HepG2 (cell line): ENCODE data around the gene HEXD. TPM values are rescaled to one million over a fixed set of nuclear protein-coding genes. Genes with fewer than 3 reads are reported as not detected.
A peak's percentile ranks its signal among the peaks of the same experiment; 100 is the strongest.

Experiments used
- ARHGAP35 ChIP-seq: sonication (generic); formaldehyde crosslinking; IDR thresholded peaks from 2 replicates; pipeline ENCODE4 v1.9.0; 2022; ENCODE audit warnings: mild to moderate bottlenecking, inconsistent platforms, moderate library complexity, missing genetic modification reagents, borderline replicate concordance
- BRF2 ChIP-seq: sonication (generic); formaldehyde crosslinking; IDR thresholded peaks from 2 replicates; pipeline ENCODE4 v1.8.1; 2022; ENCODE audit warnings: mild to moderate bottlenecking, missing genetic modification reagents
- FOXP4 ChIP-seq: sonication (generic); formaldehyde crosslinking; IDR thresholded peaks from 2 replicates; pipeline ENCODE4 v1.4.0; 2020; ENCODE audit warnings: missing genetic modification reagents
- GATAD2A ChIP-seq: IDR thresholded peaks from 2 replicates; pipeline ENCODE4 v1.6.1; 2016
- GZF1 ChIP-seq: sonication (generic); formaldehyde crosslinking; IDR thresholded peaks from 2 replicates; pipeline ENCODE4 v1.5.1; 2020; ENCODE audit warnings: mild to moderate bottlenecking, missing genetic modification reagents
- KDM5A ChIP-seq: fragments of 200-600 bp; sonication (generic); IDR thresholded peaks from 2 replicates; pipeline ENCODE4 v1.7.0; 2018; ENCODE audit warnings: antibody characterized with exemption, mild to moderate bottlenecking, low read length, borderline replicate concordance
- KLF16 ChIP-seq, 2 experiments: sonication (generic) in 1 of 2; formaldehyde crosslinking in 1 of 2; IDR thresholded peaks; 2 replicates each; pipeline versions ENCODE4 v1.6.1 to v1.8.0; 2016 to 2023; ENCODE audit warnings: missing genetic modification reagents in 2 of 2, missing compliant biosample characterization in 1 of 2
- NRL ChIP-seq: sonication (generic); formaldehyde crosslinking; IDR thresholded peaks from 2 replicates; pipeline ENCODE4 v1.5.0; 2020; ENCODE audit warnings: missing genetic modification reagents, mild to moderate bottlenecking, moderate library complexity, borderline replicate concordance
- ONECUT2 ChIP-seq: sonication (generic); formaldehyde crosslinking; IDR thresholded peaks from 2 replicates; pipeline ENCODE4 v1.4.0; 2020; ENCODE audit warnings: missing genetic modification reagents
- PCBP1 ChIP-seq: fragments of 200-400 bp; formaldehyde crosslinking; IDR thresholded peaks from 2 replicates; pipeline ENCODE4 v1.6.1; 2017; ENCODE audit warnings: mild to moderate bottlenecking, low read depth, low read length, borderline replicate concordance
- PLSCR1 ChIP-seq: sonication (generic); formaldehyde crosslinking; IDR thresholded peaks from 2 replicates; pipeline ENCODE4 v1.5.0; 2020; ENCODE audit warnings: missing genetic modification reagents, mild to moderate bottlenecking, borderline replicate concordance
- PPARG ChIP-seq: conservative IDR thresholded peaks from 2 replicates; pipeline ENCODE4 v1.6.1; 2016; ENCODE audit warnings: missing biosample characterization, missing genetic modification reagents
- SP5 ChIP-seq: IDR thresholded peaks from 2 replicates; pipeline ENCODE4 v1.6.1; 2016; ENCODE audit warnings: low read depth, borderline replicate concordance
- THYN1 ChIP-seq: sonication (generic); formaldehyde crosslinking; IDR thresholded peaks from 2 replicates; pipeline ENCODE4 v1.8.1; 2023; ENCODE audit warnings: low read depth, mild to moderate bottlenecking, moderate library complexity, missing genetic modification reagents, borderline replicate concordance
- USF2 ChIP-seq, 2 experiments: sonication (generic) in 1 of 2; formaldehyde crosslinking in 1 of 2; IDR thresholded peaks; 2 replicates each; pipeline versions ENCODE4 v1.5.1 to v1.6.1; 2011 to 2020; ENCODE audit warnings: borderline replicate concordance in 1 of 2, low read depth in 1 of 2, low read length in 1 of 2, mild to moderate bottlenecking in 1 of 2, missing genetic modification reagents in 1 of 2, moderate library complexity in 1 of 2
- ZNF552 ChIP-seq: sonication (generic); formaldehyde crosslinking; IDR thresholded peaks from 2 replicates; pipeline ENCODE4 v1.9.0; 2022; ENCODE audit warnings: missing genetic modification reagents, mild to moderate bottlenecking, borderline replicate concordance
- ZNF704 ChIP-seq: sonication (generic); formaldehyde crosslinking; IDR thresholded peaks from 2 replicates; pipeline ENCODE4 v1.8.1; 2023; ENCODE audit warnings: mild to moderate bottlenecking, inconsistent platforms, moderate library complexity, missing genetic modification reagents, borderline replicate concordance
- ZNF740 ChIP-seq: sonication (generic); formaldehyde crosslinking; IDR thresholded peaks from 2 replicates; pipeline ENCODE4 v1.4.0; 2020; ENCODE audit warnings: missing genetic modification reagents
- ZNF775 ChIP-seq: sonication (generic); formaldehyde crosslinking; IDR thresholded peaks from 2 replicates; pipeline ENCODE4 v1.4.0; 2020; ENCODE audit warnings: missing genetic modification reagents, mild to moderate bottlenecking, moderate library complexity, borderline replicate concordance
- polyA plus RNA-seq, 8 experiments: library from polyadenylated mRNA; depleted of rRNA in 3 of 8; stranded (reverse) in 7 of 8; unstranded in 1 of 8; fragments of >200 nt; fragmentation: Illumina TruSeq in 4 of 8; extraction: Trizol in 4 of 8; gene quantifications; 2 replicates each; pipeline versions ENCODE4 v1.2.1 to v1.2.3, GENCODE V29; 2011 to 2016; ENCODE audit warnings: low read depth in 4 of 8, missing spikeins in 1 of 8, mixed read lengths in 1 of 8; ENCODE audit not compliant: insufficient read depth in 1 of 8
- total RNA-seq, 5 experiments: library from RNA; depleted of rRNA; stranded (reverse); fragments of >200 nt; fragmentation: Illumina TruSeq; extraction: Trizol; gene quantifications; 2 replicates each; pipeline ENCODE4 v1.2.3, GENCODE V29; 2016; ENCODE audit warnings: low read depth in 1 of 5

Gene HEXD
- total and polyA plus RNA-seq, 2 of the 13 experiments (the other 11 are each of a cell fraction or from before 2014, with no cell fraction given): 22.3 to 41.8 TPM

GRCh38 chr17:82370471-82371332 is 47.4 kb upstream of the HEXD start (continued):
- TF ChIP-seq BRF2 (CRISPR knock-in tag) (0 out of 2 replicates have a peak, but pooled peaks have one; percentile 51), USF2 (IDR thresholded peaks at IDR 0.05; ENCODE audit: low read depth, low read length) (no peak), USF2 (CRISPR knock-in tag; IDR thresholded peaks at IDR 0.05; ENCODE audit: borderline replicate concordance) (peak; percentile 38; the same call in 1 of the 2 replicates), ZNF552 (CRISPR knock-in tag) (peak; percentile 89), NRL (CRISPR knock-in tag) (peak; percentile 99), ZNF704 (CRISPR knock-in tag) (peak; percentile 97), THYN1 (CRISPR knock-in tag) (no peak), ARHGAP35 (CRISPR knock-in tag) (peak; percentile 87; the same call in 1 of the 2 replicates), ONECUT2 (peak; percentile 70; the same call in 1 of the 2 replicates), KLF16 (CRISPR knock-in tag; IDR thresholded peaks at IDR 0.05) (peak in 1 of 2 experiments; percentile 86; a peak in 2 of 4 replicates), GZF1 (CRISPR knock-in tag) (peak; percentile 67; the same call in 1 of the 2 replicates), PPARG (peak; percentile 80), GATAD2A (CRISPR knock-in tag) (peak; percentile 78), ZNF740 (CRISPR knock-in tag) (peak; percentile 81; the same call in 1 of the 2 replicates), FOXP4 (CRISPR knock-in tag) (peak; percentile 65; the same call in 1 of the 2 replicates), SP5 (CRISPR knock-in tag) (peak; percentile 66), ZNF775 (peak; percentile 96; the same call in 1 of the 2 replicates), KDM5A (no peak), PCBP1 (no peak), PLSCR1 (CRISPR knock-in tag) (no peak)
